Measurements from ENCODE around the gene LARGE1.

DNA sequence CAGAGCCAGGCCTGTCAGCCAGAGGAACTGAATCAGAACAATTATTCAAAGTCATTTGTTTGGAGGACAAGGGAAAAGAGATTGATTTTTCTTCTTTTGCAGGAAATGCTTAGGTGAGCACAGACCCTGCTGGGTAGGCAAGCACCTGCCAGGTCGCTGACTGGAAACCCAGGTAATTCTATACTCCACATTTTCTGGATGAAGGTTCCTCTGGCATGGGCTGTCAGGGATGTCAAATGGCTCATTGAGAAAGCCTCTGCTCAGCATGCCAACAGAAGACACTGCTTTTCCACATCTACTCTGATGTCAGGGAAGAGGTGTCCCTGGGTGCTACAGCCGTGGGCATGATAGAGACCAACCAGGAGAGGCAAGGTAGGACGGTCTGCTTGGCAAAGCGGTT is 695.4 kb downstream of the LARGE1 start:
- TF ChIP-seq, protein P1, sequence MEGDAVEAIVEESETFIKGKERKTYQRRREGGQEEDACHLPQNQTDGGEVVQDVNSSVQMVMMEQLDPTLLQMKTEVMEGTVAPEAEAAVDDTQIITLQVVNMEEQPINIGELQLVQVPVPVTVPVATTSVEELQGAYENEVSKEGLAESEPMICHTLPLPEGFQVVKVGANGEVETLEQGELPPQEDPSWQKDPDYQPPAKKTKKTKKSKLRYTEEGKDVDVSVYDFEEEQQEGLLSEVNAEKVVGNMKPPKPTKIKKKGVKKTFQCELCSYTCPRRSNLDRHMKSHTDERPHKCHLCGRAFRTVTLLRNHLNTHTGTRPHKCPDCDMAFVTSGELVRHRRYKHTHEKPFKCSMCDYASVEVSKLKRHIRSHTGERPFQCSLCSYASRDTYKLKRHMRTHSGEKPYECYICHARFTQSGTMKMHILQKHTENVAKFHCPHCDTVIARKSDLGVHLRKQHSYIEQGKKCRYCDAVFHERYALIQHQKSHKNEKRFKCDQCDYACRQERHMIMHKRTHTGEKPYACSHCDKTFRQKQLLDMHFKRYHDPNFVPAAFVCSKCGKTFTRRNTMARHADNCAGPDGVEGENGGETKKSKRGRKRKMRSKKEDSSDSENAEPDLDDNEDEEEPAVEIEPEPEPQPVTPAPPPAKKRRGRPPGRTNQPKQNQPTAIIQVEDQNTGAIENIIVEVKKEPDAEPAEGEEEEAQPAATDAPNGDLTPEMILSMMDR (IDR thresholded peaks at IDR 0.05): no peak
- TF ChIP-seq POLR2A (IDR thresholded peaks at IDR 0.05): no peak

Data from Peyer's patch (tissue), 4 donors.